Pulmonary artery endothelial cell (primary cell): ENCODE results near the gene SPATA31C1. TPM values are rescaled to one million over a fixed set of nuclear protein-coding genes. Genes with fewer than 3 reads are reported as not detected.
"Not testable (repeated sequence)": the region's sequence is repeated elsewhere in the genome, so short reads cannot be mapped to it uniquely, and the experiment has no call there.

Source experiments
- DNase-seq: peaks from one replicate; pipeline ENCODE4 v3.0.0-alpha.2; 2011; ENCODE audit warnings: low read depth, low spot score
- total RNA-seq: library from RNA; depleted of rRNA; stranded (reverse); fragments of >200 nt; gene quantifications from 2 replicates; pipeline ENCODE4 v1.2.3, GENCODE V29; 2014

SPATA31C1 gene
- total RNA-seq, 1 donor from 2014 or later: not detected

- no peak for DNase-seq
These were observed 30.7 kb upstream of the SPATA31C1 start for GRCh38 chr9:87886933-87887505.

- no peak for DNase-seq
These were observed 29.9 kb upstream of the SPATA31C1 start for GRCh38 chr9:87887661-87888480.

DNA sequence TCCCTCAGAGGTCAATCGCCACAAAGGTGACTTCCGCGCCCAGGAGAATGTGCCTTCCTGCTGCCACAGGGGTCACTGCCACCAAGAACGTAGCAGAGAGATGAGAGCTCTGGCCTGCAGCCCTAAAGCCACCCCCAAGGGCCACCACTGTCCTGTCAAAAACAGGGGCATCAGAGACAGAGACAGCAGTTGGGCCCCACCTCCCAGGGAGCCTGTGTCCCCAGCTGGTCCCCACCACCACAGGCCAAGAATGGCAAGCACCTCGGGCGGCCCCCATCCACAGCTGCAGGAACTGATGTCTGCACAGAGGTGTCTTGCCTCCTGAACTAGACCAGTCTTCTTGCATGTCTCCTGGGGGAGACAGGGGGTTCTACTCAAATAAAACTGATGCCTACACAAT, 29.3 kb upstream of the SPATA31C1 start:
- DNase-seq: no peak

- DNase-seq: no peak
These were observed 28.5 kb upstream of the SPATA31C1 start for GRCh38 chr9:87889065-87889881.

DNA sequence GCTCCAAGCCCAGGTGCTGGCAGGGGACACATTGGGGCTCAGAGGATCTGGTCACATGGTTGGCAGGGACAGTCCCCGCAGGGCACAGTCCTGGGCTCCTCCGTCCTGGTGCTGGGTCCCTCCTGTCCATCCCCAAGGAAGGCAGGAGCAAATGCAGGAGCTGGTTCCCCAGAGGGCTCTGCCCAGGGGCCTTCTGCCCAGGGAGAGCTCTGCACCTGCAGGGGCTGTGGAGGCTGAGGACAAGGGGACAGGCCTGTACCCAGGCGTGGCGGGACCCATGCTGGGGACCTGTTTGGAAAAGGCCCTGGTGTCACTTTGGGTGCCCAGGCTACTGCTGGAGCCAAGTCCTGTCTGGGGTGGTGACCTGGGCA, 27.9 kb upstream of the SPATA31C1 start:
- DNase-seq: no peak

DNA sequence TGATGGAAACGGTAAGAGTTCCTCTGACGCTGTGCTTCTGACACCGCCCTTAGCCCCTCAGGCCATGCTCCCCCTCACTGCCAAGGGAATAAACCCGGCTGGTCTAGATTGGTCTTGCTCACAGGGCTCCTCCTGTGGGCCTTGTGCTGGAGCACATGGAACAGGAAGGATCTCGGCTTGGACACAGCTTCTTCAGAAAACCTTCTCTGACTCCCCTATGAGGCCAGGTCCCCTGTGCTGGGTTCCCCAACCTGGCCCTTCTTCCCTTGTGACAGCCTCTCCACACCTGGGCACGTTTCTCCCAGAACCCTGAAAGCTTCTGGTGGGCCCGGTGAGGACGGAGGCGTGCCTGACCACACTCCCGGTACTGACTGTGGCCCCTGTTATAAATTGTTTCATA, 26.9 kb upstream of the SPATA31C1 start:
- no peak for DNase-seq

- DNase-seq: no peak
These were observed 26.0 kb upstream of the SPATA31C1 start for GRCh38 chr9:87891754-87892153.

DNA sequence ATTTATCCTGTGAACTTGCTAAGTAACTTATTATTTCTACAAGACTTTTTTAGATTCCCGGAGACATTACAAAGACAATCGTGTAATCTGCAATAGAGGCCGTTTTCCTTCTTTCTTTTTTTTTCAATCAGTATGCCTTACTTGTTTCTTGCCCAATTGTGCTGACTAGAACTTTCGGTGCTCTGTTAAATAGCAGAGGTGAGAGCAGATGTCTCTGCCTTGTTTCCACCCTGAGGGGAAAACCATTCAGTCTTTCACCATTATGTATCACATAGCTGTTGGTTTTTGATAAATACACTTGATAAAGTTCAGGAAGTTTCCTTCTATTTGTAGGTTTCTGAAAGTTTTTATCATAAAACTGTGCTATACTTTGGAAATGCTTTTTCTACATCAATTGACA, 24.8 kb upstream of the SPATA31C1 start:
- DNase-seq: no peak

DNA sequence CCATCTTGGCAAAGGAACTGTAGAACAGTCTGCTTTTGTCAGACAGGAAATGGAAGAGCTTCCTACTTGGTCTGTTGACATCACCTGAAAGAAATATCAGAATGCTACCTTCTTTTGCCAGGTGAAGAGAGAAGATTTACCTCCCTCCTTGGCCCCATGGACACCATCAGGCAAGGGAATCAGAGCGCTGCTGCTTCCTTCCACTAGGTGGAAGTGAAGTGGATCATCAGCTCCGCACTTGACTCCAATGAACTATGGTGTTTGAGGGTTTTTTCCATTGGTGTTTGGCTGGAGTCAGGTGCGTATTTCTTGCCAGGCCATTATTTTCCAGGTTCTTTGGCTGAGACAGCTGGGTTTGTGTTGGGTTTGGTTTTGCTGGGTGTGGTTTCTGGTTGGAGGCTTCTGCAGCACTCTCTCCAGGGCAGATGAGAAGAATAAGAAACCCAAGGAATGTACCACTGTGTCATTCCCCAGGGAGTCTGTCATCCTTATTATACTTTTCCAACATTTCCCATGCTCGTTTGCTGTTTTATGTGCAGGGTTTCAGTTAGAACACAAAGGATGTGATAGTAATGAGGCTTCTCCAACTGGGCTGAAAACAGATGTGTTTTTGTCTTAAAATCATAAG, 22.6 kb upstream of the SPATA31C1 start:
- DNase-seq: no peak

DNA sequence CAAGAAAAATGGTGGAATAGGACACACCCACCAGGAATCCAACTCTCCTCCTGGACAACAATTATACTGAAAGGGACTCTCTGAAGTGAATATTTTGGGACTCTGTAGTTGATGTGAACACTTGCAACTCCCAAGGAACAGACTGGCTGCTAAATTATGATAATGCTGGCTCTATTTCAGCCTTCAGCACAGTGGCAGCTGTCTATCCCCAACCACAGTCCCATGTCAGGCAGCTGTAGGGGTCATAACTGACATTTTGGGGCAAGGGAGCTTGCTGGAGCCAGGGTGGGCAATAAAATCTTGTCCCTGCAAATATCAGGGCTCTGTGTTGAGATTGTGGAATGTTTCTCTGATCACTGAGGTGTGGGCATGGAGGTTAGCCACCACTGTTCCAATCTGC, 20.9 kb upstream of the SPATA31C1 start:
- no peak for DNase-seq

DNA sequence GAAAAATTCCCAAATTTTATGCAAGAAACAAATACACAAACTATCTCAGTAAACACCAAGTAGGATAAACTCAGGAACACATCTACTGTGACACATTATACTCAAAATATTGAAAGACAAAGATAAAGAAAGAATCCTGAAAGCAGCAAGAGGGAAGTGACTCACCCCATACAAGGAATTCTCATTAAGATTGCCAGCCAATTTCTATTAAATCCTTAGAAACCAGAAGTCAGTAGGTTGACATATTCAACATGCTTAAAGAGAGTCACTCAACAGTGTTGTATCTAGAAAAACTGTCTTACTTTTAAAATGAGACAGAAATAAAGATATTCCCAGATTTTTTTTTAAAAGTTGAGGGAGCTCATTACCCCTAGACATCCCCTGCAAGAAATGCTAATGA, 19.6 kb upstream of the SPATA31C1 start:
- DNase-seq: no peak

GRCh38 chr9:87902371-87902770, 15.4 kb upstream of the SPATA31C1 start:
- not testable (repeated sequence) for DNase-seq

- no peak for DNase-seq
These were observed 8.3 kb upstream of the SPATA31C1 start for GRCh38 chr9:87909310-87910041.

DNA sequence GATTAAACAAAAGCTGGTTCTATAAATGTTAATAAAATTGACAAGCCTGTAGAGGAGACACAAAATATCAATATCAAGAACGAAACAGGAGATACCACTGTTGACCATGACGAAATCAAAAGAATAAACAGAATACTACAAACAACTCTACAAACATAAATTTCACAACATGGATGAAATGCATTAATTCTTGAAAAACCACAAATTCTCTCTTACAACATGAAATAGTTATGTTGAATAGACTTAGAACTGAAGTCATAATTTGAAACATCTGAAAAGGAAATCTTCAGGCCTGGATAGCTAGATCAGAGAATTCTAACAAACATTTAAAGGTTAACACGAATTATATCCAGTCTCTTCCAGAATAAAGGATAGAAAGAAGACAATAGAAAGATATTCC, 6.9 kb upstream of the SPATA31C1 start:
- DNase-seq: no peak

DNA sequence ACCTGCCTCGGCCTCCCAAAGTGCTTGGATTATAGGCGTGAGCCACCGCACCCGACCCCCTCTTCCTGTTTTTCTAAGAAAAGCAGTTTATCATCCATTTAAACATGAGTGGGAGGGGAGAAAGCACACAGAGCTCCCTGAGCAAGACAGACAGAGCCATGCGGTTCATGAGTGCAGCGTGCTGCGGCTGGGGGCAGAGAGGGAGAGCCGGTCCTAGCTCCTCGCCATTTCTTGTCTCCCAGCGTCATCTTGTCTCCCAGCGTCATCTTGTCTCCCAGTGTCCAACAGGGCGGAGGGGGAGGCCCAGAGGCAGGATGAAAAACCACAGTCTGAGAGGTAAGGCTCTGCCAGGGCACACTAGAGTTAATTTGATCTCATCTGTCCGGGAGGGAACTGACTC, 1.3 kb downstream of the SPATA31C1 start:
- not testable (repeated sequence) for DNase-seq

DNA sequence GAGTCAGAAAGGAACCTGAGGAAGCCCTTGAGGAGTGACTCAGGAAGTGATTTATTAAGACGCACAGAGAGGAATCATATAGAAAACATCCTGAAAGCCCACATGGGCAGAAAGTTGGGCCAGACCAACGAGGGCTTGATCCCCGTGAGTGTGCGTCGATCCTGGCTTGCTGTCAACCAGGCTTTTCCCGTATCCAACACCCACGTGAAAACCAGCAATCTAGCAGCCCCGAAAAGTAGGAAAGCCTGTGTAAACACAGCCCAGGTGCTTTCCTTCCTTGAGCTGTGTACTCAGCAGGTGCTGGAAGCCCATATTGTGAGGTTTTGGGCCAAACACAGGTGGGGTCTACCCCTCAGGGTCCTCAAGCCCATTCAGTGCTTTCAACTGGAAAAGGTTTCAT, 3.8 kb downstream of the SPATA31C1 start:
- not testable (repeated sequence) for DNase-seq

DNA sequence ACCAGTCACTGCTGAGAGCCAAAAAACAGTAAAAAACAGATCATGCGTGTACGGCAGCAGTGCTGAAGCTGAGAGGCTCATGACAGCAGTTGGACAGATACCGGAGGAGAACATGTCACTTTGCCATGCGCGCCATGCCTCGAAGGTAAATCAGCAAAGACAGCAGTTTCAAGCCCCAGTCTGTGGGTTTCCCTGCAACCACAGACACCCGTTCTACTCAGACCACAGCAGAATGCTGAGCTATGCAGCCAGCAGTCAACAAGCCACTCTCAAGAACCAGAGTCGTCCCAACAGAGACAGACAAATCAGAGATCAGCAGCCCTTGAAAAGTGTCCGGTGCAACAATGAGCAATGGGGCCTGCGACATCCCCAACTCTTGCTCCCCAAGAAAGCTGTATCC, 5.2 kb downstream of the SPATA31C1 start:
- not testable (repeated sequence) for DNase-seq

DNA sequence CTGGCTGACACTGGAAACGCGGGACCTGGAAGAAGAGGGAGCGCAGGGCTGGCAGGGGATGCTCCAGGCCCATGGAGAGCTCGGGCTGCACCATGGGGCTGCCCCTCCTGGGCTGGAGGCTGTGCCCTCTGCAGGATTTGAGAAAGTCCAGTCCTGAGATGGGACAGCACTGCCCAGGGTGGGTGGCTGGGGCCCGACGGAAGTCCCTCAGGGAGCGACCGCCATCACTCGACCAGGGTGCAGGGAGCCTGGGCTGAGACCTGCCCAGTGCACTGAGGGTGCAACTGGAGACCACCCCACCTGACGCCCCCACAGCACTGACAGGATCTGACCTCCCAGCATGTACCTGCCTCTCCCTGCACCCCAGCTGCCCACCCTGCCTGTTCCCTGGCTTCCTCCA, 7.1 kb downstream of the SPATA31C1 start:
- DNase-seq: not testable (repeated sequence)

- not testable (repeated sequence) for DNase-seq
These were observed 11.4 kb downstream of the SPATA31C1 start for GRCh38 chr9:87929152-87929551.

- not testable (repeated sequence) for DNase-seq
These were observed 16.7 kb downstream of the SPATA31C1 start for GRCh38 chr9:87934444-87934843.

DNA sequence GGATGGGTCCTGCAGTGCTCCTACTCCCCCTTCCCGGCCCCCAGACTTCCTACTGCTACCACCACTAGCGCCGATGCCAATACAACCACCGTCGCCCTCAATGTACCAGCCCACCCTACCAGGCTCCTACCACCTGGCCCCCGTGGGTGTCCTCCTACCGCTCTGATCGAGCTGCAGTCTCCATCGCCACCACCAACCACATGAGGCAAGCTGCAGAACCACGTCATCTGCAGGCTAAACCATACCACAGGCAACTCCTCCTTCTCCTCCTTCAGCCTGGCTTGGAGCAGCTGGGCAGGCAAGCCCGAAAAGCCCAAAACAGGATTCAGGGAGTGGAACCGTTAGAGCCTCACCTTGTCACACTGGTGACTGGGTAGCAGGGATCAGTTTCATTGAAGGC, 19.6 kb downstream of the SPATA31C1 start:
- not testable (repeated sequence) for DNase-seq
